ENCODE data around the gene PDE6C.

DNA sequence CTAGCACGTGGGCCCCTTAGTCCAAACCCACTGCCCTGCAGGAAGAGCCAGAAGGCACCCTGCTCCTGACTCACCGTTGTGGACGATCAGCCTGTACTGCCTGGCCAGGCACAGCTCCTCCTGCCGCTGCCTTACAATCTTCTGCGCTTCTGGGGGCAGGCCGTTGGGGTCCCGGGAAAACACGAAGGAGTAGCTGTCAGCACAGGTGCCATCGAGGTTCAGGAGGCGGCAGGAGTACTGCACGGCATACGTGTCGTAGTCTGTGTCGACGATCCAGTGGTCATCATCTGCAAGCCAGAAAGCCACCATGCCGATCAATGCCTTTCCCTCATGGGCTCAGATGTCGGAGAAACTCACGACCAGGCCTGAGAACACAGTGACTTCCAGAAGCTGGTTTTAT is 18.6 kb upstream of the PDE6C start:
- TF ChIP-seq, protein P1, sequence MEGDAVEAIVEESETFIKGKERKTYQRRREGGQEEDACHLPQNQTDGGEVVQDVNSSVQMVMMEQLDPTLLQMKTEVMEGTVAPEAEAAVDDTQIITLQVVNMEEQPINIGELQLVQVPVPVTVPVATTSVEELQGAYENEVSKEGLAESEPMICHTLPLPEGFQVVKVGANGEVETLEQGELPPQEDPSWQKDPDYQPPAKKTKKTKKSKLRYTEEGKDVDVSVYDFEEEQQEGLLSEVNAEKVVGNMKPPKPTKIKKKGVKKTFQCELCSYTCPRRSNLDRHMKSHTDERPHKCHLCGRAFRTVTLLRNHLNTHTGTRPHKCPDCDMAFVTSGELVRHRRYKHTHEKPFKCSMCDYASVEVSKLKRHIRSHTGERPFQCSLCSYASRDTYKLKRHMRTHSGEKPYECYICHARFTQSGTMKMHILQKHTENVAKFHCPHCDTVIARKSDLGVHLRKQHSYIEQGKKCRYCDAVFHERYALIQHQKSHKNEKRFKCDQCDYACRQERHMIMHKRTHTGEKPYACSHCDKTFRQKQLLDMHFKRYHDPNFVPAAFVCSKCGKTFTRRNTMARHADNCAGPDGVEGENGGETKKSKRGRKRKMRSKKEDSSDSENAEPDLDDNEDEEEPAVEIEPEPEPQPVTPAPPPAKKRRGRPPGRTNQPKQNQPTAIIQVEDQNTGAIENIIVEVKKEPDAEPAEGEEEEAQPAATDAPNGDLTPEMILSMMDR (IDR thresholded peaks at IDR 0.05): no peak
- TF ChIP-seq POLR2AphosphoS5 (IDR thresholded peaks at IDR 0.05) (no peak), EP300 (IDR thresholded peaks at IDR 0.05; ENCODE audit: low read depth) (no peak)

All from transverse colon (tissue), 4 donors.